DOHH2 (cell line): ENCODE measurements around the gene ZNF816.

Experiments used
- H3F3A ChIP-seq: fragments of 200-600 bp; sonication (generic), shearing (Covaris generic); 2 replicates; pipeline ENCODE4 v1.6.0; 2016; ENCODE audit warnings: antibody characterized with exemption, mild to moderate bottlenecking; ENCODE audit not compliant: control insufficient read depth, insufficient read depth
- H3K27ac ChIP-seq: fragments of 200-600 bp; sonication (generic); 2 replicates; pipeline ENCODE4 v1.5.1; 2014; ENCODE audit warnings: low read depth, mild to moderate bottlenecking, low read length, moderate library complexity
- H3K27me3 ChIP-seq: fragments of 200-600 bp; sonication (generic); 2 replicates; pipeline ENCODE4 v1.6.1; 2014; ENCODE audit warnings: mild to moderate bottlenecking, low read length, mixed read lengths; ENCODE audit not compliant: control insufficient read depth
- H3K36me3 ChIP-seq: fragments of 200-600 bp; sonication (generic); 2 replicates; pipeline ENCODE4 v1.6.1; 2014; ENCODE audit warnings: mild to moderate bottlenecking, low read length, moderate library complexity, mixed read lengths; ENCODE audit not compliant: control insufficient read depth
- H3K4me1 ChIP-seq: fragments of 200-600 bp; sonication (generic); 2 replicates; pipeline ENCODE4 v1.6.1; 2014; ENCODE audit warnings: mild to moderate bottlenecking, low read length, mixed read lengths; ENCODE audit not compliant: control insufficient read depth
- H3K4me2 ChIP-seq: fragments of 200-600 bp; sonication (generic); 2 replicates; pipeline ENCODE4 v1.6.0; 2014; ENCODE audit warnings: mild to moderate bottlenecking, low read length, moderate library complexity
- H3K4me3 ChIP-seq: fragments of 200-600 bp; sonication (generic); 2 replicates; pipeline ENCODE4 v1.5.1; 2014; ENCODE audit warnings: mild to moderate bottlenecking, low read length, mixed read lengths
- H3K79me2 ChIP-seq: fragments of 200-600 bp; sonication (generic); 2 replicates; pipeline ENCODE4 v1.6.1; 2014; ENCODE audit warnings: mild to moderate bottlenecking, low read length, mixed read lengths; ENCODE audit not compliant: control insufficient read depth
- H3K9me2 ChIP-seq: fragments of 200-600 bp; sonication (generic); replicated peaks from 2 replicates; pipeline ENCODE4 v1.6.1; 2014; ENCODE audit warnings: mild to moderate bottlenecking, low read length, mixed read lengths; ENCODE audit not compliant: control insufficient read depth
- H3K9me3 ChIP-seq: fragments of 200-600 bp; sonication (generic); 2 replicates; pipeline ENCODE4 v1.6.1; 2014; ENCODE audit warnings: antibody characterized with exemption, low read length, mixed read lengths; ENCODE audit not compliant: control insufficient read depth, insufficient read depth
- H4K20me1 ChIP-seq: fragments of 200-600 bp; sonication (generic); 2 replicates; pipeline ENCODE4 v1.6.0; 2014; ENCODE audit warnings: low read depth, mild to moderate bottlenecking, antibody characterized with exemption, low read length, moderate library complexity; ENCODE audit not compliant: control insufficient read depth, insufficient read depth
- EZH2phosphoT487 ChIP-seq: fragments of 200-600 bp; sonication (generic); IDR thresholded peaks from 2 replicates; pipeline ENCODE4 v1.6.1; 2017; ENCODE audit warnings: borderline replicate concordance, mild to moderate bottlenecking, antibody characterized with exemption, low read length, moderate library complexity, mixed read lengths
- TF ChIP-seq, protein P1 (sequence below): fragments of 200-600 bp; sonication (generic); IDR thresholded peaks from one replicate; pipeline ENCODE4 v1.5.1; 2014; ENCODE audit warnings: antibody characterized with exemption, mild to moderate bottlenecking, low read depth, low read length; ENCODE audit not compliant: poor library complexity, severe bottlenecking

ZNF816 gene

DNA sequence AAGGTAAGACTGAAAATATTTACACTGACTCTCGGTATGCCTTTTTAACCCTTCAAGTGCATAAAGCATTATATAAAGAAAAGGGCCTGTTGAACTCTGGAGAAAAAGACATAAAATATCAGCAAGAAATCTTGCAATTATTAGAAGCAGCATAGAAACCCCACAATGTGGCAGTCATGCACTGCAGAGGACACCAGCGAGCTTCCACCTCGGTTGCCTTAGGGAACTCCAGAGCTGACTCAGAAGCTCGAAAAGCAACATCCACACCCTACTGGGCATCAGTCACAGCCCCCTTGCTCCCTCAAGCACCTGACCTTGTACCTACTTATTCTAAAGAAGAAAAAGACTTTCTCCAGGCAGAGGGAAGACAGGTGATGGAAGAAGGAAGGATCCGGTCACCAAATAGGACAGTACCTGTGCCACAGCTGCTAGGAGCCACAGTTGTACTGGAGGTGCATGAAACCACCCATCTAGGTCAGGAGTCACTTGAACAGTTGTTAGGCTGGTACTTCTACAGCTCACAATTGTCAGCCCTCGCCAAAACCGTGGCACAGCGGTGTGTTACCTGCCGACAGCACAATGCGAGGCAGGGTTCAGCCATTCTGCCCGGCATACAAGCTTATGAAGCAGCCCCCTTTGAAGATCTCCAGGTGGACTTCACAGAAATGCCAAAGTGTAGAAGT lies 2.9 kb downstream of the ZNF816 start:
- Histone ChIP-seq H3K9me2 (no peaks in the 10 kb centered on the region), H4K20me1 (no peaks in the 10 kb centered on the region), H3K27me3 (no peaks in the 10 kb centered on the region), H3K4me2 (no peak overlapping the region), H3K36me3 (peaks cover 55% of the 10 kb centered on the region), H3K79me2 (peaks cover 50% of the 10 kb centered on the region), H3K9me3 (peaks cover 25% of the 10 kb centered on the region; the same call in 1 of the 2 replicates), H3K27ac (no peak overlapping the region), H3F3A (no peaks in the 10 kb centered on the region), H3K4me3 (no peak overlapping the region), H3K4me1 (peaks cover 14% of the 10 kb centered on the region)
- TF ChIP-seq EZH2phosphoT487, result no peak
- TF ChIP-seq, protein P1, sequence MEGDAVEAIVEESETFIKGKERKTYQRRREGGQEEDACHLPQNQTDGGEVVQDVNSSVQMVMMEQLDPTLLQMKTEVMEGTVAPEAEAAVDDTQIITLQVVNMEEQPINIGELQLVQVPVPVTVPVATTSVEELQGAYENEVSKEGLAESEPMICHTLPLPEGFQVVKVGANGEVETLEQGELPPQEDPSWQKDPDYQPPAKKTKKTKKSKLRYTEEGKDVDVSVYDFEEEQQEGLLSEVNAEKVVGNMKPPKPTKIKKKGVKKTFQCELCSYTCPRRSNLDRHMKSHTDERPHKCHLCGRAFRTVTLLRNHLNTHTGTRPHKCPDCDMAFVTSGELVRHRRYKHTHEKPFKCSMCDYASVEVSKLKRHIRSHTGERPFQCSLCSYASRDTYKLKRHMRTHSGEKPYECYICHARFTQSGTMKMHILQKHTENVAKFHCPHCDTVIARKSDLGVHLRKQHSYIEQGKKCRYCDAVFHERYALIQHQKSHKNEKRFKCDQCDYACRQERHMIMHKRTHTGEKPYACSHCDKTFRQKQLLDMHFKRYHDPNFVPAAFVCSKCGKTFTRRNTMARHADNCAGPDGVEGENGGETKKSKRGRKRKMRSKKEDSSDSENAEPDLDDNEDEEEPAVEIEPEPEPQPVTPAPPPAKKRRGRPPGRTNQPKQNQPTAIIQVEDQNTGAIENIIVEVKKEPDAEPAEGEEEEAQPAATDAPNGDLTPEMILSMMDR, result no peak

DNA sequence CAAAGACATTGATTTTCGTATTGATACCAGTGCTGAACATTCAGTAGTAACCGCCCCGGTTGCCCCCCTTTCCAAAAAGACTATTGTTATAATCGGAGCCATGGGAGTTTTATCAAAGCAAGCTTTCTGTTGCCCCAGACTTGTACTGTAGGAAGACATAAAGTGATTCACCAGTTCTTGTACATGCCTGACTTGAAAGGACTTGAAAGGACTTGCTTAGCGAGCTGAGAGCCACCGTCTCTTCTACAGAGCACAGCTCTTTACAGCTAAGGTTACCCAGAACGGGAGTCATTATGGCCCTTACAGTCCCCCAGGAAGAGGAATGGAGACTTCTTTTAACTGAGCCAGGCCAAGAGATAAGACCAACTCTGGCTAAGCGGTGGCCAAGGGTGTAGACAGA lies 5.1 kb downstream of the ZNF816 start:
- H3K4me3 ChIP-seq, result no peak overlapping the region
- no peaks in the 10 kb centered on the region for H4K20me1 ChIP-seq
- H3K9me2 ChIP-seq, result no peaks in the 10 kb centered on the region
- H3K27me3 ChIP-seq, result no peaks in the 10 kb centered on the region
- no peaks in the 10 kb centered on the region for H3F3A ChIP-seq
- peaks cover 8% of the 10 kb centered on the region for H3K4me1 ChIP-seq
- H3K9me3 ChIP-seq, result peaks cover 25% of the 10 kb centered on the region; the same call in 1 of the 2 replicates
- no peak overlapping the region for H3K27ac ChIP-seq
- no peak overlapping the region for H3K4me2 ChIP-seq
- peaks cover 70% of the 10 kb centered on the region for H3K36me3 ChIP-seq
- TF ChIP-seq, protein P1, result no peak
- TF ChIP-seq EZH2phosphoT487, result no peak
- H3K79me2 ChIP-seq, result peaks cover 50% of the 10 kb centered on the region

DNA sequence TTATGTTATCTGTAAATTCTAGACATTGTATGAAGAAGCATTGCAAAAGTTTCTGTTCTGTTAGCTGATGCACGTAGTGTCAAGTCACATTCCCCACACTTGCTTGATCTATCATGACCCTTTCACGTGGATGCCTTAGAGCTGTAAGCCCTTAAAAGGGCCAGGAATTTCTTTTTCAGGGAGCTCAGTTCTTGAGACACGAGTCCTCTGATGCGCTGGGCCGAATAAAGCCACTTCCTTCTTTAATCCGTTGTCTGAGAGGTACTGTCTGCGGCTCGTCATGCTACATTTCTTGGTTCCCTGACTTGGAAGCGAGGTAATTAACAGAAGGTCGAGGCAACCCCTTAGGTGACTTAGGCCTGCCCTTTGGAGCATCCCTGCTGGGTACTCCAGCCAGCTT lies 5.8 kb downstream of the ZNF816 start:
- peaks cover 28% of the 10 kb centered on the region; the same call in 1 of the 2 replicates for H3K9me3 ChIP-seq
- no peak for TF ChIP-seq EZH2phosphoT487
- TF ChIP-seq, protein P1, result no peak
- no peaks in the 10 kb centered on the region for H3K9me2 ChIP-seq
- peaks cover 43% of the 10 kb centered on the region for H3K79me2 ChIP-seq
- H3K27me3 ChIP-seq, result no peaks in the 10 kb centered on the region
- H3K4me1 ChIP-seq, result peaks cover 8% of the 10 kb centered on the region
- H3K27ac ChIP-seq, result no peak overlapping the region
- H3K4me3 ChIP-seq, result no peak overlapping the region
- H3F3A ChIP-seq, result no peaks in the 10 kb centered on the region
- H3K36me3 ChIP-seq, result peaks cover 73% of the 10 kb centered on the region
- no peak overlapping the region for H3K4me2 ChIP-seq
- no peaks in the 10 kb centered on the region for H4K20me1 ChIP-seq
